Activated naive CD4-positive, alpha-beta T cell treated with anti-CD3 and anti-CD28 coated beads, Interleukin-2, amount 50 U/mL, for 16 hours (primary cell): ENCODE measurements around the gene KRTAP9-8.
"Not testable (repeated sequence)": the region's sequence is repeated elsewhere in the genome, so short reads cannot be mapped to it uniquely, and the experiment has no call there.

Source experiments
- DNase-seq: peaks from one replicate; pipeline ENCODE4 v3.0.0-alpha.2; 2020

Gene KRTAP9-8

DNA sequence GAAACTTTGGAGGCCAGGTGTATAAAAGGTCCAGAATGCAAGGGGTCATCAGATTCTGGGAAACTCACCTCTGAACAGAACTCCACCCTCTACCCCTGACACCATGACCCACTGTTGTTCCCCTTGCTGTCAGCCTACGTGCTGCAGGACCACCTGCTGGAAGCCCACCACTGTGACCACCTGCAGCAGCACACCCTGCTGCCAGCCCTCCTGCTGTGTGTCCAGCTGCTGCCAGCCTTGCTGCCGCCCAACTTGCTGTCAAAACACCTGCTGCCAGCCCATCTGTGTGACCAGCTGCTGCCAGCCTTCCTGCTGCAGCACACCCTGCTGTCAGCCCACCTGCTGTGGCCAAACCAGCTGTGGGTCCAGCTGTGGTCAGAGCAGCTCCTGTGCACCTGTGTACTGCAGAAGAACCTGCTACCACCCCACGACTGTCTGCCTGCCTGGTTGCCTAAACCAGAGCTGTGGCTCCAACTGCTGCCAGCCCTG is at the start of gene KRTAP9-8:
KRTAP9-8 (plus strand) TSS at position 51 of the 489 bp plus-strand sequence; CDS start at position 104, 53 bp downstream.
- DNase-seq = not testable (repeated sequence)

GRCh38 chr17:41189837-41190318 is 47.9 kb upstream of the KRTAP9-8 start, which contains the start of gene KRTAP9-1:
KRTAP9-1 (plus strand) TSS chr17:41189887; CDS start chr17:41189887, 0 bp downstream.
- not testable (repeated sequence) for DNase-seq

GRCh38 chr17:41190328-41190727 is 47.5 kb upstream of the KRTAP9-8 start:
- DNase-seq = no peak

DNA sequence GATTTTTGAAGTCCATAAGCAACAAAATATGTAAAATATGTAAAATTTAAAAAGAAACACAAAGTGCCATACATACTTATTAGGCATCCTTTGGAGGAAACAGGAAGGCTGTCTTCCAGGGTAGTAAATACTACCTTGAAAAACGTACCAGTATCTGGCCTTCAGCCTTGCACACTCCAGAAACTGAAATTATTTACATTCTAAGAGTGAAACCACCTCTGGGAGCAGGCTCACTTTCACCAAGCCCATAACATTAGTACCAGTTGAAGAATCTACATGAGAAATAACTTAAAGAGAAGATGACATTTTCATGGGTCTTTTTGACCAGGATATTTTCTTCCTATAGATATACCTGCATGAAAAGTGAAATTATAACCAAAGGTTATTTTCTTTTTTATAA is 41.7 kb upstream of the KRTAP9-8 start:
- no peak for DNase-seq

- DNase-seq = no peak
These were observed 38.2 kb upstream of the KRTAP9-8 start for GRCh38 chr17:41199421-41200078.

- no peak for DNase-seq
These were observed 25.8 kb upstream of the KRTAP9-8 start for GRCh38 chr17:41211845-41212466.

- no peak for DNase-seq
These were observed 25.2 kb upstream of the KRTAP9-8 start for GRCh38 chr17:41212524-41213169.

- no peak for DNase-seq
These were observed 22.1 kb upstream of the KRTAP9-8 start for GRCh38 chr17:41215681-41216080.

DNA sequence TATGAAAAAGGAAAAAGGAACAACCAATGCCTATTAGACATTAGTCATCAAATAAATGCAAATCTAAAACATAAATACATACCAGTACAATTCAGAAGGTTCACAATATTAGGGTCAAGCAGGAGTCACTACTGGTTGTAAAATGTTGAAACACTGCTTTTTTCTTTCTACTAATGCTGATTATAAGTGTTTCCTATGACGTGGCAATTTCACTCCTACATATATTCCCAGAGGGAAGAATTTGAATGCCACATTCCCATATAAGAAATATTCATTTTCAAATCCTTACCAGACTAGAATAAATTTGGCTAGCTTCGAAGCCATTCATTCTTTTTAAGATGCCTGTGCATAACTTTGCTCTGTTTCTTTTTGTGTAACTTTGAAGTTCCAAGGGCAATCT is 14.0 kb upstream of the KRTAP9-8 start:
- no peak for DNase-seq

- DNase-seq = no peak
These were observed 11.7 kb upstream of the KRTAP9-8 start for GRCh38 chr17:41226051-41226450.

GRCh38 chr17:41226598-41227095 is 11.2 kb upstream of the KRTAP9-8 start, which contains the start of gene KRTAP9-2:
KRTAP9-2 (plus strand) TSS chr17:41226648; CDS start chr17:41226655, 7 bp downstream.
- DNase-seq = not testable (repeated sequence)

- DNase-seq = no peak
These were observed 7.7 kb upstream of the KRTAP9-8 start for GRCh38 chr17:41230094-41230493.

DNA sequence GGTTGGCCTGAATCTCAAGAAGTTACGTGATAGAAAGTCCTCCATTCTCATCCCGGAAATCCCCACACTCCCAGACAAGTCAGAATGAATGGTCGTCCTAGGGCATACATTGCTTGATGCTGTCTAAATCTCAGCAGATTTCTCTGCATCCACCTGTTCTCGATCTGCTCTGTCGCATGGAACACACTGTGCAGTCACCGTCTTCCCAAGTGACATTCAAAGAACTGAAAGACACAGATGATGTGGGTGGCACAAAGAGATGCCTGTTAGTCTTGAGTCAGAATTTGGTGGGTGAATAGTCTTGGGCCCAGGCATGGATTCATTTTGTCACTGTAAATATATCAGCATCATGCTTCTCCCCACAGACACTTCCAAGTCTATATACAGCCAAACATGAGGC is 6.1 kb upstream of the KRTAP9-8 start:
- no peak for DNase-seq

DNA sequence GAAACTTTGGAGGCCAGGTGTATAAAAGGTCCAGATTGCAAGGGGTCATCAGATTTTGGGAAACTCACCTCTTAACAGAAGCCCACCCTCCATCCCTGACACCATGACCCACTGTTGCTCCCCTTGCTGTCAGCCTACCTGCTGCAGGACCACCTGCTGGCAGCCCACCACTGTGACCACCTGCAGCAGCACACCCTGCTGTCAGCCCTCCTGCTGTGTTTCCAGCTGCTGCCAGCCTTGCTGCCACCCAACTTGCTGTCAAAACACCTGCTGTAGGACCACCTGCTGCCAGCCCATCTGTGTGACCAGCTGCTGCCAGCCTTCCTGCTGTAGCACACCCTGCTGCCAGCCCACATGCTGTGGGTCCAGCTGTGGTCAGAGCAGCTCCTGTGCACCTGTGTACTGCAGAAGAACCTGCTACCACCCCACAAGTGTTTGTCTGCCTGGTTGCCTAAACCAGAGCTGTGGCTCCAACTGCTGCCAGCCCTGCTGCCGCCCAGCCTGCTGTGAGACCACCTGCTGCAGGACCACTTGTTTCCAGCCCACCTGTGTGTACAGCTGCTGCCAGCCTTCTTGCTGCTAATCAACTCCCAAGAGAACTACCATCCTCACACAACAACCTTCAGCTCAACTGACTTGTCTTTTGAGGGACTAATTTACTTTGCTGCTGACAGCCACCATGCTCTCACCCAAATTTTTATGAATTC is 5.2 kb upstream of the KRTAP9-8 start, which contains the start of gene KRTAP9-3:
KRTAP9-3 (plus strand) TSS at position 51 of the 707 bp plus-strand sequence; CDS start at position 104, 53 bp downstream.
- DNase-seq = not testable (repeated sequence)

DNA sequence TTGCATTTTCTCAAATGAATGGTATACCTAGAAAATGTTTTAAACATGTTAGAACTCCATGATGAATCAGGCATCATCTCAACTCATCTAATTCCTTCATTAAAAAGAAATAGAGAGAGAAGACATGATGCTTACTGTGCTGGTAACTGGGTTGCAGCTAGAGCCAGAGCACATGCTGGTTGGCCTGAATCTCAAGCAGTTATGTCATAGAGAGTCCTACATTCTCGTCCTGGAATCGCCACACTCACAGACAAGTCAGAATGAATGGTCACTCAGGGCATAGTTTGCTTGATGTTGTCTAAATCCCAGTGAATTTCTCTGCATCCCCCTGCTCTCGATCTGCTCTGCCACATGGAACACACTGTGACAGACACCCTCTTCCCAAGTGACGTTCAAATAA is 683 bp upstream of the KRTAP9-8 start:
- DNase-seq = not testable (repeated sequence)

GRCh38 chr17:41246995-41247787 is 9.4 kb downstream of the KRTAP9-8 start:
- not testable (repeated sequence) for DNase-seq

DNA sequence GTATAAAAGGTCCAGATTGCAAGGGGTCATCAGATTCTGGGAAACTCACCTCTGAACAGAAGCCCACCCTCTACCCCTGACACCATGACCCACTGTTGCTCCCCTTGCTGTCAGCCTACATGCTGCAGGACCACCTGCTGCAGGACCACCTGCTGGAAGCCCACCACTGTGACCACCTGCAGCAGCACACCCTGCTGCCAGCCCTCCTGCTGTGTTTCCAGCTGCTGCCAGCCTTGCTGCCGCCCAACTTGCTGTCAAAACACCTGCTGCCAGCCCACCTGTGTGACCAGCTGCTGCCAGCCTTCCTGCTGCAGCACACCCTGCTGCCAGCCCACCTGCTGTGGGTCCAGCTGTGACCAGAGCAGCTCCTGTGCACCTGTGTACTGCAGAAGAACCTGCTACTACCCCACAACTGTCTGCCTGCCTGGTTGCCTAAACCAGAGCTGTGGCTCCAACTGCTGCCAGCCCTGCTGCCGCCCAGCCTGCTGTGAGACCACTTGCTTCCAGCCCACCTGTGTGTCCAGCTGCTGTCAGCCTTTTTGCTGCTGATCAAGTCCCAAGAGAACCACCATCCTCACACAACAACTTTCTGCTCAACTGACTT is 11.9 kb downstream of the KRTAP9-8 start, which contains the start of gene KRTAP9-4:
KRTAP9-4 (plus strand) TSS at position 51 of the 604 bp plus-strand sequence; CDS start at position 85, 34 bp downstream.
- not testable (repeated sequence) for DNase-seq

GRCh38 chr17:41251261-41251660 is 13.5 kb downstream of the KRTAP9-8 start:
- no peak for DNase-seq

- no peak for DNase-seq
These were observed 17.1 kb downstream of the KRTAP9-8 start for GRCh38 chr17:41254861-41255260.

DNA sequence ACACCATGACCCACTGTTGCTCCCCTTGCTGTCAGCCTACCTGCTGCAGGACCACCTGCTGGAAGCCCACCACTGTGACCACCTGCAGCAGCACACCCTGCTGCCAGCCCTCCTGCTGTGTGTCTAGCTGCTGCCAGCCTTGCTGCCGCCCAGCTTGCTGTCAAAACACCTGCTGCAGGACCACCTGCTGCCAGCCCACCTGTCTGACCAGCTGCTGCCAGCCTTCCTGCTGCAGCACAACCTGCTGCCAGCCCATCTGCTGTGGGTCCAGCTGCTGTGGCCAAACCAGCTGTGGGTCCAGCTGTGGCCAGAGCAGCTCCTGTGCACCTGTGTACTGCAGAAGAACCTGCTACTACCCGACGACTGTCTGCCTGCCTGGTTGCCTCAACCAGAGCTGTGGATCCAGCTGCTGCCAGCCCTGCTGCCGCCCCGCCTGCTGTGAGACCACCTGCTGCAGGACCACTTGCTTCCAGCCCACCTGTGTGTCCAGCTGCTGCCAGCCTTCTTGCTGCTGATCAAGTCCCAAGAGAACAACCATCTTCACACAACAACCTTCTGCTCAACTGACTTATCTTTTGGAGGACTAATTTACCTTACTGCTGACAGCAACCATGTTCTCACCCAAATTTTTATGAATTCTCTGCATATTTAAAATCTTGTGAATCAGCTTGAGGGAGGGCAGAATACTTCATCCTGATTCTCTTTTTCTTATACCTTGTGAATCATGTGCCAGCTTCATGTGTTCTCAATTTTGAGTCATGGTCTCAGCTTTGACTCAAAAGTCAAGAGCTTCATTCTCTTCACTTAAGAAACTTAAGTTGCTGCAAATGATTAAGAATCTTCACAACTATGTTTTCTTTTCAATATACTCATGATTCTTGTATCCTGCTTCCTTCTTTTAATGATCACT is 17.8 kb downstream of the KRTAP9-8 start, which contains the start of gene KRTAP9-9:
KRTAP9-9 (plus strand) TSS at position 4 of the 910 bp plus-strand sequence.
- DNase-seq = not testable (repeated sequence)
